Astrocyte (in vitro differentiated cells and primary cell): ENCODE measurements around the gene MPST. TPM values are rescaled to one million over a fixed set of nuclear protein-coding genes. Genes with fewer than 3 reads are reported as not detected.

Experiments
- DNase-seq: peaks from one replicate; pipeline ENCODE4 v3.0.0-alpha.2; 2010; ENCODE audit warnings: low read depth
- FAIRE-seq: peaks from 2 replicates; lab custom pipeline; 2011; peaks lifted over from hg19 to GRCh38; lab: Jason Lieb, UNC
- H2AFZ ChIP-seq: 2 replicates; pipeline ENCODE4 v1.6.0; 2012; ENCODE audit warnings: low read depth, low read length, inconsistent platforms
- H3K27ac ChIP-seq: 2 replicates; pipeline ENCODE4 v1.5.1; 2011; ENCODE audit warnings: low read depth, low read length, inconsistent platforms
- H3K27me3 ChIP-seq: 2 replicates; pipeline ENCODE4 v1.6.0; 2011; ENCODE audit warnings: low read length, inconsistent platforms; ENCODE audit not compliant: insufficient read depth
- H3K36me3 ChIP-seq: 2 replicates; pipeline ENCODE4 v1.5.1; 2011; ENCODE audit warnings: low read length, inconsistent platforms; ENCODE audit not compliant: insufficient read depth
- H3K4me1 ChIP-seq: 2 replicates; pipeline ENCODE4 v1.5.1; 2011; ENCODE audit warnings: low read length, inconsistent platforms; ENCODE audit not compliant: insufficient read depth
- H3K4me2 ChIP-seq: 2 replicates; pipeline ENCODE4 v1.6.0; 2012; ENCODE audit warnings: low read length, inconsistent platforms
- H3K4me3 ChIP-seq: 2 replicates; pipeline ENCODE4 v1.5.1; 2011; ENCODE audit warnings: low read depth, mild to moderate bottlenecking, low read length, inconsistent platforms; ENCODE audit not compliant: insufficient read depth
- H3K79me2 ChIP-seq: 2 replicates; pipeline ENCODE4 v1.6.0; 2012; ENCODE audit warnings: mild to moderate bottlenecking, low read length, inconsistent platforms; ENCODE audit not compliant: insufficient read depth
- H3K9ac ChIP-seq: 2 replicates; pipeline ENCODE4 v1.6.0; 2012; ENCODE audit warnings: mild to moderate bottlenecking, low read length, inconsistent platforms
- H3K9me3 ChIP-seq: 2 replicates; pipeline ENCODE4 v1.5.1; 2012; ENCODE audit warnings: low read depth, mild to moderate bottlenecking, low read length, inconsistent platforms; ENCODE audit not compliant: insufficient read depth
- H4K20me1 ChIP-seq: 2 replicates; pipeline ENCODE4 v1.6.0; 2012; ENCODE audit warnings: low read length, inconsistent platforms; ENCODE audit not compliant: insufficient read depth
- H3K27ac Mint-ChIP-seq: one replicate; pipeline ENCODE4 v1.8.0; 2021; ENCODE audit warnings: mild to moderate bottlenecking, mixed read lengths; ENCODE audit not compliant: unreplicated experiment
- H3K27me3 Mint-ChIP-seq: one replicate; pipeline ENCODE4 v1.8.0; 2021; ENCODE audit warnings: low read depth, mixed read lengths; ENCODE audit not compliant: unreplicated experiment
- H3K36me3 Mint-ChIP-seq: one replicate; pipeline ENCODE4 v1.8.0; 2021; ENCODE audit warnings: low read depth, mixed read lengths; ENCODE audit not compliant: unreplicated experiment
- H3K4me1 Mint-ChIP-seq: one replicate; pipeline ENCODE4 v1.8.0; 2021; ENCODE audit warnings: low read depth, mixed read lengths; ENCODE audit not compliant: unreplicated experiment
- H3K4me3 Mint-ChIP-seq: one replicate; pipeline ENCODE4 v1.8.0; 2021; ENCODE audit warnings: mild to moderate bottlenecking, moderate library complexity, mixed read lengths; ENCODE audit not compliant: unreplicated experiment
- H3K9me3 Mint-ChIP-seq: one replicate; pipeline ENCODE4 v1.8.0; 2021; ENCODE audit warnings: mild to moderate bottlenecking, mixed read lengths; ENCODE audit not compliant: unreplicated experiment
- EZH2 ChIP-seq: IDR thresholded peaks from 2 replicates; pipeline ENCODE4 v1.6.1; 2012; ENCODE audit warnings: mild to moderate bottlenecking, low read length, inconsistent platforms; ENCODE audit not compliant: insufficient read depth
- total RNA-seq: library from RNA; stranded (reverse); gene quantifications from 2 replicates; pipeline ENCODE4 v1.2.1, GENCODE V29; 2021
- TF ChIP-seq, protein P1 (sequence below): IDR thresholded peaks from 2 replicates; pipeline ENCODE4 v1.5.1; 2011; ENCODE audit warnings: low read depth, mild to moderate bottlenecking, inconsistent platforms, low read length, moderate library complexity; ENCODE audit not compliant: insufficient read depth

MPST gene
- total RNA-seq, 1 donor from 2014 or later = 67.8 TPM

DNA sequence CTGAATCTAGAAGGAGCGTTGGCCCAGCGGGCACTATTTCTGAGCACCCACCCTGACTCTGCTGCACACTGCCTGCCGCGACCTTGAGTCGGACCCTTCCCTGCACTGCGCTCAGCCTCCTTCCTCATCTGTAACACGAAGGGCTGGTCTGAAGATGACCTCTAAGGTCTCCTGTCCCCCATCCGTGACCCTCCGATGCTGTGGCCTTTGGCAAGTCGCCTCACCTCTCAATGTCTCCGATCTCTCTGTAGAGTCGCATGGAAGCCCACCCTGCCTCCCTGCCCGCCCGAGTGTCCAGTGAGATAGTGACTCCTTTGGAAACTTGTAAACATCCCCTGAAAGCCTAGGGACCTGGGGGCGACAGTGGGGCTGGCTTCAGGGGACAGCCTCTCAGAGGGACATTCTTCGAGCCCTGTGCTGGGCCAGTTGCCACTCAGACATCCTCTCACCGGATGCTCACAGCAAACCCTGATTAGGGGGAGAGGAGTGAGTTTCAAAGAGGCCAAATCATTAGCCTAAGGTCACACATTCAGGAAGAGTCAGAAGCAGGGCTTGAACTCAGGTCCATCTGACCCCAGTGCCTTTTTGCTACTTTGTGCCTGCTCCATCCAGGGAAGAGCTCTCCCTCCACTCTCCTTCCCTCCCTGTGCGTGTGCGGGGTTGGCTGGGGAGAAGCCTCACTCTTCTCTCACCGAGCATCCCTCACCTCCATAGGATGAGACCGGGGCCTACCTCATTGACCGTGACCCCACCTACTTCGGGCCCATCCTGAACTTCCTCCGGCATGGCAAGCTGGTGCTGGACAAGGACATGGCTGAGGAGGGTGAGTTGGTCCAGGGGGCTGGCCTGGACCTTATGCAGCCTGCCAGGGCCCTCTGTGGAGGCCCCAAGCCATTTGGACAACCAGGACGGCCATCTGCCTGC is 33.1 kb downstream of the MPST start:
- Histone ChIP-seq H4K20me1 (peaks cover 25% of the 10 kb centered on the region), H3K4me1 (peaks cover 5% of the 10 kb centered on the region), H2AFZ (peak overlapping the region; percentile 91), H3K9me3 (no peaks in the 10 kb centered on the region), H3K79me2 (peaks cover 8% of the 10 kb centered on the region), H3K36me3 (peaks cover 3% of the 10 kb centered on the region), H3K4me3 (peak overlapping the region; percentile 72), H3K9ac (peak overlapping the region; percentile 82), H3K4me2 (peak overlapping the region; percentile 98), H3K27me3 (no peaks in the 10 kb centered on the region), H3K27ac (no peak overlapping the region)
- peaks cover 4% of the 10 kb centered on the region for H3K27me3 Mint-ChIP-seq
- H3K9me3 Mint-ChIP-seq = no peaks in the 10 kb centered on the region
- DNase-seq (no peak), FAIRE-seq (no peak)
- H3K4me3 Mint-ChIP-seq = peak overlapping the region; percentile 85
- TF ChIP-seq EZH2 = no peak
- TF ChIP-seq, protein P1, sequence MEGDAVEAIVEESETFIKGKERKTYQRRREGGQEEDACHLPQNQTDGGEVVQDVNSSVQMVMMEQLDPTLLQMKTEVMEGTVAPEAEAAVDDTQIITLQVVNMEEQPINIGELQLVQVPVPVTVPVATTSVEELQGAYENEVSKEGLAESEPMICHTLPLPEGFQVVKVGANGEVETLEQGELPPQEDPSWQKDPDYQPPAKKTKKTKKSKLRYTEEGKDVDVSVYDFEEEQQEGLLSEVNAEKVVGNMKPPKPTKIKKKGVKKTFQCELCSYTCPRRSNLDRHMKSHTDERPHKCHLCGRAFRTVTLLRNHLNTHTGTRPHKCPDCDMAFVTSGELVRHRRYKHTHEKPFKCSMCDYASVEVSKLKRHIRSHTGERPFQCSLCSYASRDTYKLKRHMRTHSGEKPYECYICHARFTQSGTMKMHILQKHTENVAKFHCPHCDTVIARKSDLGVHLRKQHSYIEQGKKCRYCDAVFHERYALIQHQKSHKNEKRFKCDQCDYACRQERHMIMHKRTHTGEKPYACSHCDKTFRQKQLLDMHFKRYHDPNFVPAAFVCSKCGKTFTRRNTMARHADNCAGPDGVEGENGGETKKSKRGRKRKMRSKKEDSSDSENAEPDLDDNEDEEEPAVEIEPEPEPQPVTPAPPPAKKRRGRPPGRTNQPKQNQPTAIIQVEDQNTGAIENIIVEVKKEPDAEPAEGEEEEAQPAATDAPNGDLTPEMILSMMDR = no peak
- peaks cover 4% of the 10 kb centered on the region for H3K4me1 Mint-ChIP-seq
- no peak overlapping the region for H3K27ac Mint-ChIP-seq
- peaks cover 19% of the 10 kb centered on the region for H3K36me3 Mint-ChIP-seq

- Histone ChIP-seq H3K27me3 (no peaks in the 10 kb centered on the region), H4K20me1 (peaks cover 25% of the 10 kb centered on the region), H3K4me2 (no peak overlapping the region), H2AFZ (no peak overlapping the region), H3K4me3 (no peak overlapping the region), H3K9ac (no peak overlapping the region), H3K4me1 (peaks cover 5% of the 10 kb centered on the region), H3K36me3 (peaks cover 3% of the 10 kb centered on the region), H3K27ac (no peak overlapping the region), H3K9me3 (no peaks in the 10 kb centered on the region), H3K79me2 (peaks cover 8% of the 10 kb centered on the region)
- peaks cover 23% of the 10 kb centered on the region for H3K36me3 Mint-ChIP-seq
- peaks cover 4% of the 10 kb centered on the region for H3K4me1 Mint-ChIP-seq
- H3K27ac Mint-ChIP-seq = no peak overlapping the region
- DNase-seq (no peak), FAIRE-seq (no peak)
- H3K27me3 Mint-ChIP-seq = peaks cover 6% of the 10 kb centered on the region
- H3K4me3 Mint-ChIP-seq = peak overlapping the region; percentile 34
- no peaks in the 10 kb centered on the region for H3K9me3 Mint-ChIP-seq
- TF ChIP-seq, protein P1 = no peak
- TF ChIP-seq EZH2 = no peak
Observed at GRCh38 chr22:37053310-37054055, 33.9 kb downstream of the MPST start.
